T47D (cell line): ENCODE results near the gene ALB.
"Not testable (repeated sequence)": the region's sequence is repeated elsewhere in the genome, so short reads cannot be mapped to it uniquely, and the experiment has no call there.

Source experiments
- DNase-seq, 2 experiments: peaks; one replicate each; pipeline versions ENCODE4 v3.0.0 to v3.0.0-alpha.2; 2011 to 2012; ENCODE audit warnings: low read depth in 1 of 2, low spot score in 1 of 2
- JUND ChIP-seq: IDR thresholded peaks from 2 replicates; pipeline ENCODE4 v1.6.1; 2012; ENCODE audit warnings: low read depth
- in situ Hi-C: cut with HindIII; loops from 2 replicates; pipeline ENCODE4 v1.10.0; 2016; ENCODE audit warnings: low sequenced_read_pairs, low pct_unique_long_range_greater_than_20kb

Gene ALB

GRCh38 chr4:73404042-73404441, at the start of gene ALB:
Gene ALB (plus strand): TSS chr4:73404287. CDS start chr4:73404328, 41 bp downstream.
- TF ChIP-seq JUND = no peak
- in situ Hi-C loops = no loop called here
- no peak for DNase-seq

- in situ Hi-C loops, DNase-seq: not testable (repeated sequence)
These were observed 46.9 kb upstream of the ALB start for GRCh38 chr4:73357174-73357573.

- DNase-seq, in situ Hi-C loops: not testable (repeated sequence)
These were observed 34.4 kb upstream of the ALB start for GRCh38 chr4:73369506-73370199.

- no peak for TF ChIP-seq JUND
- in situ Hi-C loops = no loop called here
- DNase-seq = no peak
These were observed 28.8 kb upstream of the ALB start for GRCh38 chr4:73375328-73375741.

- DNase-seq = no peak
- in situ Hi-C loops = no loop called here
- TF ChIP-seq JUND = no peak
These were observed 27.8 kb upstream of the ALB start for GRCh38 chr4:73376251-73376650.

GRCh38 chr4:73376976-73377375, 27.1 kb upstream of the ALB start:
- in situ Hi-C loops = no loop called here
- TF ChIP-seq JUND = no peak
- DNase-seq = no peak

- TF ChIP-seq JUND = no peak
- no peak for DNase-seq
- in situ Hi-C loops = no loop called here
These were observed 25.2 kb upstream of the ALB start for GRCh38 chr4:73378887-73379286.

GRCh38 chr4:73379946-73380345, 24.1 kb upstream of the ALB start:
- in situ Hi-C loops = no loop called here
- DNase-seq = no peak
- TF ChIP-seq JUND = no peak

- TF ChIP-seq JUND = no peak
- no peak for DNase-seq
- in situ Hi-C loops = no loop called here
These were observed 22.9 kb upstream of the ALB start for GRCh38 chr4:73381214-73381613.

- in situ Hi-C loops = no loop called here
- TF ChIP-seq JUND = no peak
- DNase-seq = no peak
These were observed 20.6 kb upstream of the ALB start for GRCh38 chr4:73383452-73383851.

GRCh38 chr4:73387552-73387951, 16.5 kb upstream of the ALB start:
- in situ Hi-C loops = no loop called here
- DNase-seq = no peak
- no peak for TF ChIP-seq JUND

GRCh38 chr4:73388887-73389286, 15.2 kb upstream of the ALB start:
- DNase-seq = no peak
- TF ChIP-seq JUND = no peak
- in situ Hi-C loops = no loop called here

- in situ Hi-C loops, DNase-seq: not testable (repeated sequence)
These were observed 14.4 kb upstream of the ALB start for GRCh38 chr4:73389663-73390062.

- no peak for TF ChIP-seq JUND
- in situ Hi-C loops = no loop called here
- no peak for DNase-seq
These were observed 12.3 kb upstream of the ALB start for GRCh38 chr4:73391774-73392173.
